HT-29 (cell line): ENCODE results near the gene NECAB3. TPM values are rescaled to one million over a fixed set of nuclear protein-coding genes. Genes with fewer than 3 reads are reported as not detected.
A peak's percentile ranks its signal among the peaks of the same experiment; 100 is the strongest.

Experiments
- DNase-seq: peaks from one replicate; pipeline ENCODE4 v3.0.0-alpha.2; 2015; ENCODE audit warnings: low spot score
- total RNA-seq: library from RNA; depleted of rRNA; stranded (reverse); fragments of >200 nt; shearing (Covaris generic); gene quantifications from 2 replicates; pipeline ENCODE4 v1.2.3, GENCODE V29; 2014

The NECAB3 gene
- total RNA-seq, 1 experiment from 2014 or later, result 63.5 TPM

GRCh38 chr20:33666293-33667244 lies 7.7 kb downstream of the NECAB3 start, which contains the start of gene ACTL10:
Gene ACTL10, plus strand, starts transcription at chr20:33666943. Its CDS starts 555 bp downstream, at chr20:33667498.
- DNase-seq, result peak; percentile 100

GRCh38 chr20:33664762-33665144 lies 9.5 kb downstream of the NECAB3 start:
- DNase-seq, result no peak

- DNase-seq, result no peak
Measured at GRCh38 chr20:33664085-33664761, 10.0 kb downstream of the NECAB3 start.

- DNase-seq, result peak; percentile 84
Measured at GRCh38 chr20:33663161-33664084, 10.8 kb downstream of the NECAB3 start.

GRCh38 chr20:33662172-33662571 lies 12.1 kb downstream of the NECAB3 start, which contains the start of gene C20orf144:
Gene C20orf144, plus strand, starts transcription at chr20:33662327. Its CDS starts 19 bp downstream, at chr20:33662346.
- no peak for DNase-seq

- DNase-seq, result no peak
Measured at GRCh38 chr20:33660685-33661058, 13.6 kb downstream of the NECAB3 start.

GRCh38 chr20:33660035-33660684 lies 14.1 kb downstream of the NECAB3 start:
- no peak for DNase-seq

GRCh38 chr20:33659341-33660034 lies 14.7 kb downstream of the NECAB3 start:
- DNase-seq, result no peak

GRCh38 chr20:33658929-33659328 lies 15.3 kb downstream of the NECAB3 start:
- no peak for DNase-seq

GRCh38 chr20:33658510-33658909 lies 15.7 kb downstream of the NECAB3 start:
- no peak for DNase-seq

GRCh38 chr20:33657704-33658095 lies 16.5 kb downstream of the NECAB3 start:
- no peak for DNase-seq

- no peak for DNase-seq
Measured at GRCh38 chr20:33656783-33657703, 17.2 kb downstream of the NECAB3 start.

GRCh38 chr20:33656010-33656782 lies 18.0 kb downstream of the NECAB3 start:
- DNase-seq, result no peak

GRCh38 chr20:33655164-33655563 lies 19.1 kb downstream of the NECAB3 start:
- DNase-seq, result no peak

GRCh38 chr20:33654680-33655161 lies 19.5 kb downstream of the NECAB3 start:
- DNase-seq, result no peak

- peak; percentile 98 for DNase-seq
Measured at GRCh38 chr20:33653900-33654596, 20.2 kb downstream of the NECAB3 start.

GRCh38 chr20:33653218-33653899 lies 20.9 kb downstream of the NECAB3 start:
- DNase-seq, result peak; percentile 93
